HCT116 (cell line): Measurements from ENCODE around the gene DNAAF1. TPM values are rescaled to one million over a fixed set of nuclear protein-coding genes. Genes with fewer than 3 reads are reported as not detected.

ENCODE experiments used
- ATAC-seq: fragments of 200-7000 bp; cut with Tn5 transposase; 2 replicates; pipeline ENCODE4 v1.9.1; 2020; ENCODE audit warnings: mild to moderate bottlenecking, moderate library complexity
- BruUV-seq: library from RNA; stranded (reverse); fragments of 400-500 nt; replicated peaks from 2 replicates; lab custom pipeline; 2021; lab: Mats Ljungman, UMichigan
- CTCF ChIA-PET: fragments of 300-600 bp; sonication (Branson Sonifier 250); formaldehyde crosslinking; loops from one replicate; lab custom pipeline; 2021; ENCODE audit warnings: antibody characterized with exemption; lab: Charles Lee
- POLR2A ChIA-PET: fragments of 300-600, 350-600 bp; sonication (Branson Sonifier 250); formaldehyde crosslinking; loops from one replicate; lab custom pipeline; 2021; ENCODE audit warnings: antibody characterized with exemption; lab: Charles Lee
- RAD21 ChIA-PET, 2 experiments: fragments of 300-600 bp; sonication (Branson Sonifier 250); formaldehyde crosslinking; loops; one replicate each; lab custom pipeline; 2023; ENCODE audit warnings: low total read pairs in 2 of 2; ENCODE audit not compliant: uncharacterized antibody in 2 of 2, unreplicated experiment in 2 of 2, low non-redundant PET in 1 of 2; lab: Charles Lee
- DNase-seq: peaks from one replicate; pipeline ENCODE4 v3.0.0-alpha.2; 2010; ENCODE audit warnings: low read depth, low spot score
- H2AFZ ChIP-seq: fragments of 200-600 bp; shearing (Covaris generic), sonication (generic); 2 replicates; pipeline ENCODE4 v1.6.1; 2017; ENCODE audit warnings: low read depth, mixed run types, mixed read lengths, antibody characterized with exemption, low read length; ENCODE audit not compliant: poor library complexity, severe bottlenecking
- H3K27ac ChIP-seq: 2 replicates; pipeline ENCODE4 v1.5.1; 2012; ENCODE audit warnings: low read depth, low read length
- H3K27me3 ChIP-seq: fragments of 200-600 bp; sonication (generic); 2 replicates; pipeline ENCODE4 v1.6.1; 2016; ENCODE audit warnings: mixed run types, low read length, mixed read lengths; ENCODE audit not compliant: insufficient read depth
- H3K36me3 ChIP-seq, 2 experiments: fragments of 200-500 bp in 1 of 2; fragments of 200-600 bp in 1 of 2; sonication (Bioruptor generic) in 1 of 2; sonication (generic) in 1 of 2; 2 replicates each; pipeline versions ENCODE4 v1.5.1 to v1.6.1; 2014 to 2016; ENCODE audit warnings: low read length in 2 of 2, inconsistent platforms in 1 of 2, mixed read lengths in 1 of 2, mixed run types in 1 of 2; ENCODE audit not compliant: insufficient read depth in 2 of 2, control insufficient read depth in 1 of 2
- H3K4me1 ChIP-seq, 2 experiments: fragments of 200-600 bp in 1 of 2; sonication (generic) in 1 of 2; 2 replicates each; pipeline versions ENCODE4 v1.5.1 to v1.6.1; 2012 to 2017; ENCODE audit warnings: low read length in 2 of 2, inconsistent platforms in 1 of 2, mild to moderate bottlenecking in 1 of 2, mixed read lengths in 1 of 2, mixed run types in 1 of 2, moderate library complexity in 1 of 2; ENCODE audit not compliant: insufficient read depth in 2 of 2, control insufficient read depth in 1 of 2
- H3K4me2 ChIP-seq: fragments of 200-600 bp; sonication (generic); 2 replicates; pipeline ENCODE4 v1.6.1; 2017; ENCODE audit warnings: mixed run types, low read length, mixed read lengths
- H3K4me3 ChIP-seq, 2 experiments: fragments of 200-600 bp in 1 of 2; sonication (generic) in 1 of 2; replicated peaks in 1 of 2; 2 replicates each; pipeline ENCODE4 v1.5.1; 2011 to 2016; ENCODE audit warnings: low read length in 2 of 2, control low read depth in 1 of 2, low read depth in 1 of 2, mild to moderate bottlenecking in 1 of 2, mixed read lengths in 1 of 2, mixed run types in 1 of 2
- H3K79me2 ChIP-seq: fragments of 200-600 bp; sonication (generic); 2 replicates; pipeline ENCODE4 v1.6.1; 2017; ENCODE audit warnings: mild to moderate bottlenecking, mixed run types, low read length, moderate library complexity, mixed read lengths; ENCODE audit not compliant: insufficient read depth
- H3K9ac ChIP-seq: fragments of 200-600 bp; sonication (generic); 2 replicates; pipeline ENCODE4 v1.6.1; 2016; ENCODE audit warnings: low read length, mixed read lengths
- H3K9me2 ChIP-seq: fragments of 200-600 bp; sonication (generic), shearing (Covaris generic); 2 replicates; pipeline ENCODE4 v1.6.1; 2017; ENCODE audit warnings: mixed run types, mild to moderate bottlenecking, moderate library complexity; ENCODE audit not compliant: insufficient read depth
- H3K9me3 ChIP-seq, 2 experiments: fragments of 200-500 bp in 1 of 2; fragments of 200-600 bp in 1 of 2; sonication (Bioruptor generic) in 1 of 2; sonication (generic) in 1 of 2; 2 replicates each; pipeline ENCODE4 v1.6.1; 2014 to 2017; ENCODE audit warnings: low read length in 2 of 2, mixed read lengths in 2 of 2, inconsistent platforms in 1 of 2, low read depth in 1 of 2, mild to moderate bottlenecking in 1 of 2, mixed run types in 1 of 2, moderate library complexity in 1 of 2; ENCODE audit not compliant: control insufficient read depth in 1 of 2, insufficient read depth in 1 of 2
- H4K20me1 ChIP-seq: fragments of 200-600 bp; sonication (generic), shearing (Covaris generic); 2 replicates; pipeline ENCODE4 v1.6.1; 2017; ENCODE audit warnings: mixed run types, mild to moderate bottlenecking, moderate library complexity; ENCODE audit not compliant: insufficient read depth
- CBX3 ChIP-seq: IDR thresholded peaks from 2 replicates; pipeline ENCODE4 v1.6.1; 2012; ENCODE audit warnings: low read depth
- CEBPB ChIP-seq: IDR thresholded peaks from 2 replicates; pipeline ENCODE4 v1.6.1; 2012; ENCODE audit warnings: low read depth
- CTCF ChIP-seq, 3 experiments: fragments of 200-600 bp in 1 of 3; sonication (generic) in 1 of 3; IDR thresholded peaks in 2 of 3; conservative IDR thresholded peaks in 1 of 3; 2 replicates each; pipeline ENCODE4 v1.5.1; 2012 to 2017; ENCODE audit warnings: low read depth in 2 of 3, low read length in 2 of 3, antibody characterized with exemption in 1 of 3, borderline replicate concordance in 1 of 3, control low read depth in 1 of 3, mild to moderate bottlenecking in 1 of 3, mixed read lengths in 1 of 3, mixed run types in 1 of 3, moderate library complexity in 1 of 3; ENCODE audit not compliant: insufficient read depth in 1 of 3
- EGR1 ChIP-seq: IDR thresholded peaks from 2 replicates; pipeline ENCODE4 v1.6.1; 2012; ENCODE audit warnings: low read depth
- ELF1 ChIP-seq: IDR thresholded peaks from 2 replicates; pipeline ENCODE4 v1.6.1; 2012; ENCODE audit warnings: low read depth, borderline replicate concordance
- EZH2 ChIP-seq: fragments of 200-600 bp; sonication (generic); IDR thresholded peaks from 2 replicates; pipeline ENCODE4 v1.6.1; 2017; ENCODE audit warnings: antibody characterized with exemption, mixed run types
- JUND ChIP-seq: IDR thresholded peaks from 2 replicates; pipeline ENCODE4 v1.6.1; 2012
- MAX ChIP-seq: IDR thresholded peaks from 2 replicates; pipeline ENCODE4 v1.6.1; 2012
- POLR2A ChIP-seq: IDR thresholded peaks from 2 replicates; pipeline ENCODE4 v1.7.0; 2011; ENCODE audit warnings: borderline replicate concordance; ENCODE audit not compliant: insufficient read depth, insufficient read length; ENCODE audit errors: extremely low read depth
- POLR2AphosphoS5 ChIP-seq: IDR thresholded peaks from 2 replicates; pipeline ENCODE4 v1.6.1; 2011; ENCODE audit warnings: mild to moderate bottlenecking, low read depth, low read length, moderate library complexity
- RAD21 ChIP-seq: IDR thresholded peaks from 2 replicates; pipeline ENCODE4 v1.6.1; 2012; ENCODE audit warnings: low read depth, mild to moderate bottlenecking
- SIN3A ChIP-seq: IDR thresholded peaks from 2 replicates; pipeline ENCODE4 v1.6.1; 2012; ENCODE audit warnings: low read depth
- SP1 ChIP-seq: IDR thresholded peaks from 2 replicates; pipeline ENCODE4 v1.6.1; 2012; ENCODE audit warnings: low read depth
- SRF ChIP-seq: IDR thresholded peaks from 2 replicates; pipeline ENCODE4 v1.6.1; 2012; ENCODE audit warnings: low read depth
- ZBTB33 ChIP-seq: IDR thresholded peaks from 2 replicates; pipeline ENCODE4 v1.6.1; 2011; ENCODE audit warnings: mild to moderate bottlenecking, low read length, moderate library complexity; ENCODE audit not compliant: insufficient replicate concordance; ENCODE audit errors: extremely low read depth
- ZFX ChIP-seq: fragments of 450-650 bp; IDR thresholded peaks from 2 replicates; pipeline ENCODE4 v1.6.1; 2017
- ZNF274 ChIP-seq: fragments of 200-500 bp; sonication (Bioruptor generic); IDR thresholded peaks from 2 replicates; pipeline ENCODE4 v1.6.1; 2014; ENCODE audit warnings: mild to moderate bottlenecking, low read depth, low read length, inconsistent platforms
- intact Hi-C: fragments of 100-400 bp; cut with micrococcal nuclease; formaldehyde crosslinking; loops from 2 replicates; pipeline ENCODE4 v1.10.0; 2022
- total RNA-seq: library from RNA; stranded (reverse); gene quantifications from one replicate; pipeline ENCODE4 v1.2.1, GENCODE V29; 2021; ENCODE audit not compliant: unreplicated experiment
- TF ChIP-seq, protein P1 (sequence below): IDR thresholded peaks from 2 replicates; pipeline ENCODE4 v1.6.1; 2012
- TF ChIP-seq, protein P2 (sequence below): IDR thresholded peaks from 2 replicates; pipeline ENCODE4 v1.6.1; 2012; ENCODE audit warnings: low read depth

DNAAF1 gene
- total RNA-seq, 1 experiment from 2014 or later, result 0.30 TPM

- ChIA-PET CTCF (no interaction called here), RAD21 (no interaction called here), POLR2A (no interaction called here)
- Histone ChIP-seq H3K9me3 (no peaks in the 10 kb centered on the region), H3K4me3 (no peak overlapping the region), H3K9me2 (no peaks in the 10 kb centered on the region), H3K79me2 (peaks cover 4% of the 10 kb centered on the region), H3K27ac (no peak overlapping the region), H3K36me3 (no peaks in the 10 kb centered on the region), H2AFZ (no peak overlapping the region), H3K4me1 (peaks cover 0 to 3% of the 10 kb centered on the region in 2 experiments; a peak in 2 of 4 replicates), H3K4me2 (no peak overlapping the region), H3K27me3 (no peaks in the 10 kb centered on the region), H3K9ac (no peak overlapping the region), H4K20me1 (no peaks in the 10 kb centered on the region)
- DNase-seq (no peak), ATAC-seq (no peak)
- TF ChIP-seq CTCF (IDR thresholded peaks at IDR 0.05 in 2 of 3, conservative IDR thresholded peaks at IDR 0.05 in 1 of 3; ENCODE audit: borderline replicate concordance in 1 of 3, insufficient read depth in 1 of 3, low read depth in 2 of 3, low read length in 2 of 3), result no peak
- no peak for TF ChIP-seq SP1
- no peak for TF ChIP-seq CEBPB
- TF ChIP-seq SRF, result no peak
- TF ChIP-seq, protein P1, sequence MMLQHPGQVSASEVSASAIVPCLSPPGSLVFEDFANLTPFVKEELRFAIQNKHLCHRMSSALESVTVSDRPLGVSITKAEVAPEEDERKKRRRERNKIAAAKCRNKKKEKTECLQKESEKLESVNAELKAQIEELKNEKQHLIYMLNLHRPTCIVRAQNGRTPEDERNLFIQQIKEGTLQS, result no peak
- no peak for TF ChIP-seq ZNF274
- no peak for TF ChIP-seq RAD21
- TF ChIP-seq ELF1, result no peak
- TF ChIP-seq EZH2, result no peak
- no peak for TF ChIP-seq ZBTB33
- no peak for TF ChIP-seq EGR1
- TF ChIP-seq CBX3, result no peak
- no peak for TF ChIP-seq JUND
- no peak for TF ChIP-seq ZFX
- TF ChIP-seq, protein P2, sequence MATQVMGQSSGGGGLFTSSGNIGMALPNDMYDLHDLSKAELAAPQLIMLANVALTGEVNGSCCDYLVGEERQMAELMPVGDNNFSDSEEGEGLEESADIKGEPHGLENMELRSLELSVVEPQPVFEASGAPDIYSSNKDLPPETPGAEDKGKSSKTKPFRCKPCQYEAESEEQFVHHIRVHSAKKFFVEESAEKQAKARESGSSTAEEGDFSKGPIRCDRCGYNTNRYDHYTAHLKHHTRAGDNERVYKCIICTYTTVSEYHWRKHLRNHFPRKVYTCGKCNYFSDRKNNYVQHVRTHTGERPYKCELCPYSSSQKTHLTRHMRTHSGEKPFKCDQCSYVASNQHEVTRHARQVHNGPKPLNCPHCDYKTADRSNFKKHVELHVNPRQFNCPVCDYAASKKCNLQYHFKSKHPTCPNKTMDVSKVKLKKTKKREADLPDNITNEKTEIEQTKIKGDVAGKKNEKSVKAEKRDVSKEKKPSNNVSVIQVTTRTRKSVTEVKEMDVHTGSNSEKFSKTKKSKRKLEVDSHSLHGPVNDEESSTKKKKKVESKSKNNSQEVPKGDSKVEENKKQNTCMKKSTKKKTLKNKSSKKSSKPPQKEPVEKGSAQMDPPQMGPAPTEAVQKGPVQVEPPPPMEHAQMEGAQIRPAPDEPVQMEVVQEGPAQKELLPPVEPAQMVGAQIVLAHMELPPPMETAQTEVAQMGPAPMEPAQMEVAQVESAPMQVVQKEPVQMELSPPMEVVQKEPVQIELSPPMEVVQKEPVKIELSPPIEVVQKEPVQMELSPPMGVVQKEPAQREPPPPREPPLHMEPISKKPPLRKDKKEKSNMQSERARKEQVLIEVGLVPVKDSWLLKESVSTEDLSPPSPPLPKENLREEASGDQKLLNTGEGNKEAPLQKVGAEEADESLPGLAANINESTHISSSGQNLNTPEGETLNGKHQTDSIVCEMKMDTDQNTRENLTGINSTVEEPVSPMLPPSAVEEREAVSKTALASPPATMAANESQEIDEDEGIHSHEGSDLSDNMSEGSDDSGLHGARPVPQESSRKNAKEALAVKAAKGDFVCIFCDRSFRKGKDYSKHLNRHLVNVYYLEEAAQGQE, result no peak
- TF ChIP-seq MAX, result no peak
- TF ChIP-seq POLR2AphosphoS5, result no peak
- TF ChIP-seq POLR2A, result no peak
- TF ChIP-seq SIN3A, result no peak
- intact Hi-C loops, result no loop called here
- no TSS peak for BruUV-seq
Observed at GRCh38 chr16:84191466-84191865, 46.4 kb downstream of the DNAAF1 start.
